Sigmoid colon (tissue), 7 donors: ENCODE data around the gene MRTFA. TPM values are rescaled to one million over a fixed set of nuclear protein-coding genes. Genes with fewer than 3 reads are reported as not detected.

Experiments used
- DNase-seq: peaks from one replicate; pipeline ENCODE4 v3.0.0-alpha.2; 2019
- H3K27ac ChIP-seq, 4 donors: fragments of 200-600 bp; sonication (generic); one replicate each; pipeline ENCODE4 v1.5.1; 2016 to 2019; ENCODE audit warnings: mild to moderate bottlenecking in 1 of 4
- H3K27me3 ChIP-seq, 3 donors: fragments of 200-600 bp; sonication (generic); one replicate each; pipeline ENCODE4 v1.5.1; 2019; ENCODE audit warnings: mild to moderate bottlenecking in 1 of 3
- H3K36me3 ChIP-seq, 4 donors: fragments of 200-600 bp; sonication (generic); one replicate each; pipeline ENCODE4 v1.5.1; 2016 to 2019
- H3K4me1 ChIP-seq, 4 donors: fragments of 200-600 bp; sonication (generic); one replicate each; pipeline ENCODE4 v1.5.1; 2017 to 2019
- H3K4me3 ChIP-seq, 4 donors: fragments of 200-600 bp; sonication (generic); one replicate each; pipeline ENCODE4 v1.5.1; 2017 to 2019; ENCODE audit warnings: mild to moderate bottlenecking in 2 of 4, moderate library complexity in 1 of 4
- H3K9me3 ChIP-seq, 4 donors: fragments of 200-600 bp in 3 of 4; sonication (generic) in 3 of 4; one replicate each; pipeline versions ENCODE4 v1.5.1 to v1.6.1; 2013 to 2019
- EP300 ChIP-seq, 4 donors: sonication (generic); formaldehyde crosslinking; IDR thresholded peaks; one replicate each; pipeline ENCODE4 v1.6.1; 2017; ENCODE audit warnings: antibody characterized with exemption in 4 of 4
- POLR2A ChIP-seq, 2 donors: fragments of 450-650 bp; IDR thresholded peaks; one replicate each; pipeline ENCODE4 v1.6.1; 2016; ENCODE audit warnings: antibody characterized with exemption in 2 of 2, mild to moderate bottlenecking in 2 of 2, moderate library complexity in 2 of 2
- POLR2AphosphoS5 ChIP-seq, 4 donors: sonication (generic); formaldehyde crosslinking; IDR thresholded peaks; one replicate each; pipeline ENCODE4 v1.6.1; 2017; ENCODE audit warnings: antibody characterized with exemption in 4 of 4
- WGBS, 2 donors: extraction: QIAGEN DNeasy Blood & Tissue Kit; methylation state at CpG; one replicate each; pipeline ENCODE4 v1.1.7; 2013; 5-methylcytosine and 5-hydroxymethylcytosine counted together
- intact Hi-C: fragments of 100-400 bp; cut with DNase I; formaldehyde crosslinking; loops from one replicate; pipeline ENCODE4 v1.15.1; 2023
- polyA plus RNA-seq, 3 donors: library from polyadenylated mRNA; stranded (reverse); fragments of 200-250 nt; gene quantifications; one replicate each; pipeline ENCODE4 v1.2.3, GENCODE V29; 2013
- total RNA-seq, 4 donors: library from RNA; depleted of rRNA; stranded (reverse); fragments of >200 nt; gene quantifications; one replicate each; pipeline ENCODE4 v1.1.0, GENCODE V29; 2016
- TF ChIP-seq, protein P1 (sequence below), 4 experiments: fragments of 450-650 bp in 3 of 4; fragments of 200-600 bp in 1 of 4; IDR thresholded peaks; one replicate each; pipeline ENCODE4 v1.5.1; 2016 to 2019; ENCODE audit warnings: antibody characterized with exemption in 4 of 4, mild to moderate bottlenecking in 3 of 4, moderate library complexity in 2 of 4
- donor health status: healthy with polysubstance abuse.
- donor health status: Bipolar disorder and iron deficiency.
- donor health status: healthy.

The MRTFA gene
- total and polyA plus RNA-seq, 7 donors, result 10.8 to 104 (median 29.2) TPM

DNA sequence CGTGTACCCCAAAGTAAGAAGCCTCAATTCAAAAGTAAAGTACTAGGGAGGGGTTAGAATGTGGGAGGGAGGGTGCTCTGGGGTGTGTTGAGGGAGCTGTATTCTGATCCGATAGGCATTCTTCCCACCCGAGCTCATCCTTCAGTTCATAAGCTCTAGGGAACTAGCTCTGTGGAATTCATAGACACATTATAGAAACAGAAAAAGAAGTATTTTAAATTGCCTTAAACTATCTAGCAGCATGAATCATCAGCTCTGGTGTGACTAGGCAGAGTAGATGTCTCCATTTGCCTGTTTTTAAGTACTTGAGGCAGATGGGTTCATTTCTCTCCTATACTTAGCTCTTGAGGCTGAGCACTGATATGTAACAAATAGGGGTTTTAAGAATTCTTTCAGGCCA is 273.5 kb downstream of the MRTFA start:
- Histone ChIP-seq H3K4me1 (no peaks in the 10 kb centered on the region), H3K9me3 (no peaks in the 10 kb centered on the region), H3K27ac (no peak overlapping the region), H3K36me3 (peaks cover 57 to 100% (median 81%) of the 10 kb centered on the region in 4 donors), H3K4me3 (no peak overlapping the region), H3K27me3 (no peaks in the 10 kb centered on the region)
- TF ChIP-seq POLR2A (IDR thresholded peaks at IDR 0.05) (no peak), EP300 (IDR thresholded peaks at IDR 0.05) (no peak), POLR2AphosphoS5 (IDR thresholded peaks at IDR 0.05) (no peak)
- TF ChIP-seq, protein P1, sequence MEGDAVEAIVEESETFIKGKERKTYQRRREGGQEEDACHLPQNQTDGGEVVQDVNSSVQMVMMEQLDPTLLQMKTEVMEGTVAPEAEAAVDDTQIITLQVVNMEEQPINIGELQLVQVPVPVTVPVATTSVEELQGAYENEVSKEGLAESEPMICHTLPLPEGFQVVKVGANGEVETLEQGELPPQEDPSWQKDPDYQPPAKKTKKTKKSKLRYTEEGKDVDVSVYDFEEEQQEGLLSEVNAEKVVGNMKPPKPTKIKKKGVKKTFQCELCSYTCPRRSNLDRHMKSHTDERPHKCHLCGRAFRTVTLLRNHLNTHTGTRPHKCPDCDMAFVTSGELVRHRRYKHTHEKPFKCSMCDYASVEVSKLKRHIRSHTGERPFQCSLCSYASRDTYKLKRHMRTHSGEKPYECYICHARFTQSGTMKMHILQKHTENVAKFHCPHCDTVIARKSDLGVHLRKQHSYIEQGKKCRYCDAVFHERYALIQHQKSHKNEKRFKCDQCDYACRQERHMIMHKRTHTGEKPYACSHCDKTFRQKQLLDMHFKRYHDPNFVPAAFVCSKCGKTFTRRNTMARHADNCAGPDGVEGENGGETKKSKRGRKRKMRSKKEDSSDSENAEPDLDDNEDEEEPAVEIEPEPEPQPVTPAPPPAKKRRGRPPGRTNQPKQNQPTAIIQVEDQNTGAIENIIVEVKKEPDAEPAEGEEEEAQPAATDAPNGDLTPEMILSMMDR (IDR thresholded peaks at IDR 0.05), result no peak
- intact Hi-C loops, result no loop called here
- WGBS, 2 donors, result 94 to 96% methylated on average over 3 of the region's 3 CpGs
- no peak for DNase-seq

DNA sequence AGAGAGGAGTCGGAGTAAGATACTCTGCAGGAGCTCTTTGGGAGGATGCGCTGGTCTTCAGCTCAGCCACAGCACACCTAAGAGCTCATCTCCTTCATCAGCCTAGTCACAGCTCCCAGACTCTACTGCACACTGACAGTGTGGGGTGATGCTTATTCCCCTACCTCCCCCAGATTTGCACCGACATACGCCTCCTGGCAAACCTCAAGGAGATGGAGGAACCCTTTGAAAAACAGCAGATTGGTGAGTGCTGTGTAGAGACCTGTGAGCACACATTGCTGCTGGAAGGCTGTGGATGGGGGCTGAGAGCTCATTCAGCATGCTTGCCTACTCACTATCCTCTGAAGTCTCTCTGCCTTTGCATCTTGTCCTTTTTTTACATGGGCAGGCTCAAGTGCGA is 275.4 kb downstream of the MRTFA start:
- DNase-seq, result no peak
- H3K4me1 ChIP-seq, result no peaks in the 10 kb centered on the region
- no peak overlapping the region for H3K4me3 ChIP-seq
- 97 to 98% methylated on average over 5 of the region's 5 CpGs for WGBS, 2 donors
- no peaks in the 10 kb centered on the region for H3K9me3 ChIP-seq
- TF ChIP-seq POLR2AphosphoS5 (IDR thresholded peaks at IDR 0.05) (no peak), POLR2A (IDR thresholded peaks at IDR 0.05) (no peak), EP300 (IDR thresholded peaks at IDR 0.05) (no peak)
- TF ChIP-seq, protein P1 (IDR thresholded peaks at IDR 0.05), result no peak
- no peaks in the 10 kb centered on the region for H3K27me3 ChIP-seq
- H3K36me3 ChIP-seq, result peaks cover 54 to 100% (median 81%) of the 10 kb centered on the region in 4 donors
- H3K27ac ChIP-seq, result no peak overlapping the region
- intact Hi-C loops, result no loop called here

Other genes with a start within 250 kb of the MRTFA start
- gene MCHR1, start 42.8 kb upstream of the MRTFA start, total RNA-seq, result under 1 TPM in 1 of 4 donors, not detected in 3; 0.28 TPM
- under 1 TPM in 2 of 3 donors, not detected in 1; 0.44 to 0.60 TPM for gene MCHR1, start 42.8 kb upstream of the MRTFA start, polyA plus RNA-seq
- 10 to 100 TPM; 10.2 to 14.7 (median 11.1) TPM for gene SLC25A17, start 182.6 kb upstream of the MRTFA start, total RNA-seq
- gene SLC25A17, start 182.6 kb upstream of the MRTFA start, polyA plus RNA-seq, result 10 to 100 TPM in 1 of 3 donors, 1 to 10 TPM in 2; 6.2 to 12.6 (median 9.0) TPM
- 100 to 1,000 TPM; 171 to 213 (median 198) TPM for gene ST13, start 219.9 kb upstream of the MRTFA start, total RNA-seq
- 100 to 1,000 TPM in 2 of 3 donors, 10 to 100 TPM in 1; 76.1 to 210 (median 119) TPM for gene ST13, start 219.9 kb upstream of the MRTFA start, polyA plus RNA-seq
- gene XPNPEP3, start 220.4 kb upstream of the MRTFA start, total RNA-seq, result 10 to 100 TPM in 3 of 4 donors, 1 to 10 TPM in 1; 9.6 to 13.6 (median 11.9) TPM
- gene XPNPEP3, start 220.4 kb upstream of the MRTFA start, polyA plus RNA-seq, result 1 to 10 TPM; 3.9 to 6.6 (median 6.2) TPM
- gene DNAJB7, start 225.4 kb upstream of the MRTFA start, total RNA-seq, result not detected
- gene DNAJB7, start 225.4 kb upstream of the MRTFA start, polyA plus RNA-seq, result under 1 TPM in 2 of 3 donors, not detected in 1; 0.07 to 0.60 TPM